Bone marrow (tissue), 2 donors: Measurements from ENCODE around the gene CIZ1.
"Not testable (repeated sequence)": the region's sequence is repeated elsewhere in the genome, so short reads cannot be mapped to it uniquely, and the experiment has no call there.

Source experiments
- DNase-seq, 2 donors: peaks; one replicate each; lab custom pipeline; 2025; lab: John Stamatoyannopoulos, UW

The CIZ1 gene

GRCh38 chr9:128190516-128191405, 611 bp downstream of the CIZ1 start:
- DNase-seq = peak in 1 of 2 donors; percentile 69

- DNase-seq = no peak
These were observed 1.4 kb downstream of the CIZ1 start for GRCh38 chr9:128190013-128190412.

GRCh38 chr9:128188209-128188608, 3.2 kb downstream of the CIZ1 start:
- no peak for DNase-seq

GRCh38 chr9:128187361-128187760, 4.0 kb downstream of the CIZ1 start:
- no peak for DNase-seq

GRCh38 chr9:128185979-128186965, 5.1 kb downstream of the CIZ1 start:
- DNase-seq = no peak

GRCh38 chr9:128182893-128183588, 8.3 kb downstream of the CIZ1 start:
- DNase-seq = no peak

- not testable (repeated sequence) for DNase-seq
These were observed 9.9 kb downstream of the CIZ1 start for GRCh38 chr9:128181480-128181879.

GRCh38 chr9:128180447-128180846, 10.9 kb downstream of the CIZ1 start:
- DNase-seq = no peak

GRCh38 chr9:128180001-128180400, 11.4 kb downstream of the CIZ1 start:
- no peak for DNase-seq

- no peak for DNase-seq
These were observed 12.5 kb downstream of the CIZ1 start for GRCh38 chr9:128178806-128179431.

- no peak for DNase-seq
These were observed 15.6 kb downstream of the CIZ1 start for GRCh38 chr9:128175726-128176125.

GRCh38 chr9:128175102-128175563, 16.2 kb downstream of the CIZ1 start:
- no peak for DNase-seq

- no peak for DNase-seq
These were observed 17.3 kb downstream of the CIZ1 start for GRCh38 chr9:128174062-128174461.

- DNase-seq = no peak
These were observed 21.4 kb downstream of the CIZ1 start for GRCh38 chr9:128169925-128170324.

- DNase-seq = no peak
These were observed 21.9 kb downstream of the CIZ1 start for GRCh38 chr9:128169492-128169891.

GRCh38 chr9:128168731-128169308, 22.6 kb downstream of the CIZ1 start:
- no peak for DNase-seq

GRCh38 chr9:128167209-128167608, 24.2 kb downstream of the CIZ1 start:
- DNase-seq = no peak

- no peak for DNase-seq
These were observed 25.2 kb downstream of the CIZ1 start for GRCh38 chr9:128166169-128166568.

- no peak for DNase-seq
These were observed 27.0 kb downstream of the CIZ1 start for GRCh38 chr9:128164307-128164885.

GRCh38 chr9:128163523-128164306, 27.7 kb downstream of the CIZ1 start:
- DNase-seq = no peak
